ENCODE results near the gene SLCO3A1.

SLCO3A1 gene

DNA sequence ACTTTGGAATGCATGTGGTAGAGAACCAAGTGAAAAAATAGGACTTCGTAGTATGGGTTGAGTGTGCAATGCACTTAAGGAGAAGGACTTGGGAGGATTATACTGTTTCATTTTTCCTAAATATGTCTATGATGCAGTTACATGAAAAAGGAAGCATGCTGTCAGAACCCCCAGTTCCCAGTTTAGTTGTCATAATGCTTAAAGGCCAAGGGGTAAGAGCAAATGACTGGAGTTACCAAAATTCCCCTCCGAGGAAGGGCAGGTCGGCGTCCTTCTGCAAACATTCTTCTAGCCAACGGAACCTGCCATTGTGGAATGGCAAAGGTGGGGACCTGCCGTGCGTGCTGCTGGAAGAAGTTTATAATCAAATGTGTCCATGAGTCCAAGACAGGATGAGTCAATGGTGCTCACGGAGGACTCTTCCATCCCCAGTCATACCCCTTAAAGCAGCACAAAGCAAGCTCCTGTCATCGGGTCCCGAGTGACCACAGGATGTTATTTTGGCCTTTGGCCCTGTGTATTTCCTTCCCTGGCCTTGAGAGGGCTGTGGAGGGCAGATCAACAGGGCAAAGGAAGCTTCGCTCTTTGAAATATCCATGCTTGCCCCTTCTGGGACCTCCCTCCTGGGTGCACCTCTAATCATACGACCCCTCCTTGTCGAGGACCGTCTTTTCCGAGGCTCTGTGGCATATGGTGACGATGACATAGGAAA lies 93.2 kb downstream of the SLCO3A1 start:
- Histone ChIP-seq H3K9me3 (no peaks in the 10 kb centered on the region), H3K4me1 (ENCODE audit: control insufficient read depth in 1 of 2, insufficient read depth in 1 of 2, low read depth in 1 of 2, low read length in 1 of 2) (peaks cover 71 to 93% of the 10 kb centered on the region in 2 experiments), H3K27ac (peak overlapping the region; percentile 91), H3K27me3 (no peaks in the 10 kb centered on the region), H3K4me3 (ENCODE audit: low read depth in 1 of 2, low read length in 1 of 2) (peak overlapping the region; percentile 23 to 59), H3K36me3 (no peaks in the 10 kb centered on the region)
- TF ChIP-seq, protein P1, sequence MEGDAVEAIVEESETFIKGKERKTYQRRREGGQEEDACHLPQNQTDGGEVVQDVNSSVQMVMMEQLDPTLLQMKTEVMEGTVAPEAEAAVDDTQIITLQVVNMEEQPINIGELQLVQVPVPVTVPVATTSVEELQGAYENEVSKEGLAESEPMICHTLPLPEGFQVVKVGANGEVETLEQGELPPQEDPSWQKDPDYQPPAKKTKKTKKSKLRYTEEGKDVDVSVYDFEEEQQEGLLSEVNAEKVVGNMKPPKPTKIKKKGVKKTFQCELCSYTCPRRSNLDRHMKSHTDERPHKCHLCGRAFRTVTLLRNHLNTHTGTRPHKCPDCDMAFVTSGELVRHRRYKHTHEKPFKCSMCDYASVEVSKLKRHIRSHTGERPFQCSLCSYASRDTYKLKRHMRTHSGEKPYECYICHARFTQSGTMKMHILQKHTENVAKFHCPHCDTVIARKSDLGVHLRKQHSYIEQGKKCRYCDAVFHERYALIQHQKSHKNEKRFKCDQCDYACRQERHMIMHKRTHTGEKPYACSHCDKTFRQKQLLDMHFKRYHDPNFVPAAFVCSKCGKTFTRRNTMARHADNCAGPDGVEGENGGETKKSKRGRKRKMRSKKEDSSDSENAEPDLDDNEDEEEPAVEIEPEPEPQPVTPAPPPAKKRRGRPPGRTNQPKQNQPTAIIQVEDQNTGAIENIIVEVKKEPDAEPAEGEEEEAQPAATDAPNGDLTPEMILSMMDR (IDR thresholded peaks at IDR 0.05) = no peak

DNA sequence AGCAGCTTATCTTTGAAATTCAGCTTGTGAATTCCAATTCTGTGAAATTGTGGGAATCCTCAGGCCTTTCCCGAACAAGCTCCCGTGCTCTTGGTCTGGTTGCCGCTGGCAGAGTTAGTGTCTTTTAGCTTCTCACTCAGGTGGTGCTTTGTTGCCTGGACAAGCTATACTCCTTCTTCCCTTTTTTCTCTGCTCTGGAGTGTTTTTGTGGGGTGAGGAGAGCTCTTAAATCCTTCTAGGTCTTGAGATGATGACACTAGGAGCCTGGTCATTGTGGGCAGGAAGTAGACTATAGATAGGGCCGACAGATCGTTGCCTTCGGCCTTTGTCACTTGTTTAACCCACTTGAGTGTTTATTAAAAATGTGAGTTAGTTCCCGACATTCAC lies 93.8 kb downstream of the SLCO3A1 start:
- Histone ChIP-seq H3K9me3 (no peaks in the 10 kb centered on the region), H3K27me3 (no peaks in the 10 kb centered on the region), H3K36me3 (no peaks in the 10 kb centered on the region), H3K4me3 (ENCODE audit: low read depth in 1 of 2, low read length in 1 of 2) (peak overlapping the region; percentile 23 to 59), H3K27ac (peak overlapping the region; percentile 91), H3K4me1 (ENCODE audit: control insufficient read depth in 1 of 2, insufficient read depth in 1 of 2, low read depth in 1 of 2, low read length in 1 of 2) (peaks cover 69 to 93% of the 10 kb centered on the region in 2 experiments)
- TF ChIP-seq, protein P1 (IDR thresholded peaks at IDR 0.05) = no peak

DNA sequence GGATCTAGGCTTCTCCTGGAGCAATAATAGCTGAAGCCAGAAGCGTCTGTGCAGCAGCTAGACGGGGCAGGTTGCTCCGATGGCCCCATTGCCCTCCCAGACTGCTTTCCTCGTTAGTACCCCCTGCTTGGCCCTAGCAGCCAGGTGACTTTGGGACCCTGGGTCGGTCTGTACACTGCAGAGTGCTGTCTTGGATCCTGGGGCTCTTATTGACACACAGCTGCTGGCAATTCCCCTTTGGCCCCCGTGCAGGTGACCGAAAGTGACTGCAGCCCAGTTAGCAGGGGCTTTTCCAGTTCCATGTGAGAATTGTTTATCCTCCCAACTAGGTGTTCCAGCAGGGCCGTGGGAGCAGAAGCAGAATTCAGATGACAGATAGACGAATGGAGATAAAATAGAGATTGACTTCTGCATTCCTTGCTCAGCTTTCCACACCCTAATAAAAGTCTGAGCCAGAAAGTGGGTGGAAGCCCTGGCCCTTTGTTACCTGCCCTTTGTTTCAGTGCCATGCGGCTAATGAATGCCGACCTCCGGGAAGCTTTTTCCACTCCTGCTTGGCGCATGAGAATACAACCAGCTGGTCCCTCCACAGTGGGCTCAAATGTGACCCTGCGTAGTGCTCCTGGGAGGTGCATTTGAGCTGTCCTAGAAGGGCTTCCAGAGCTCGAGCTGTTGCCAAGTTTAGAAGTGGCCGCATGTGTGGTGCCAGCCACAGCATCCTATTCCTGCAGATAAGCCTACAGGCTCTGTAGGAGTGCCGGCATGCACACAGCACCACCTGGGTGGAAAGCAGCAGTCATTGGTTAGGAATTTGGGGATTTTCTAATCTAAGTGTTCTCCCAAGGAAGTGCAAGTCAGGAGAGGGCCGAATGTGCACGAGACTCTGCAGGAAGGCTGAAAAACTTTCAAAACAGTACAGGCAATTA lies 94.4 kb downstream of the SLCO3A1 start:
- Histone ChIP-seq H3K27me3 (no peaks in the 10 kb centered on the region), H3K9me3 (no peaks in the 10 kb centered on the region), H3K36me3 (no peaks in the 10 kb centered on the region), H3K4me1 (ENCODE audit: control insufficient read depth in 1 of 2, insufficient read depth in 1 of 2, low read depth in 1 of 2, low read length in 1 of 2) (peaks cover 62 to 89% of the 10 kb centered on the region in 2 experiments), H3K27ac (peak overlapping the region; percentile 91), H3K4me3 (ENCODE audit: low read depth in 1 of 2, low read length in 1 of 2) (peak overlapping the region; percentile 23 to 59)
- TF ChIP-seq, protein P1 (IDR thresholded peaks at IDR 0.05) = no peak

DNA sequence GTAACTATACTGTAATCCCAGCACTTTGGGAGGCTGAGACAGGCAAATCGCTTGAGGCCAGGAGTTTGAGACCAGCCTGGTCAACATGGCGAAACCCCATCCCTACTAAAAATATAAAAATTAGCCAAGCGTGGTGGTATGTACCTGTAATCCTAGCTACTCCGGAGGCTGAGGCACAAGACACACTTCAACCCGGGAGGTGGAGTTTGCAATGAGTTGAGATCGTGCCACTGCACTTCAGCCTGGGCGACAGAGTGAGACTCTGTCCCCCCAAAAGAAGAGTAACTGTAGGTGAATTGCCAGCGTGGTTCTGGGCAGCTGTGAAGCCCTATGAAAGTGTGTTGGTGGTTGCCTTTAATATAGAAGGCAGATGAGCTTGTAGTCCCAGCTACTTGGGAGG lies 95.9 kb downstream of the SLCO3A1 start:
- Histone ChIP-seq H3K4me3 (ENCODE audit: low read depth in 1 of 2, low read length in 1 of 2) (no peak overlapping the region), H3K9me3 (no peaks in the 10 kb centered on the region), H3K36me3 (no peaks in the 10 kb centered on the region), H3K4me1 (ENCODE audit: control insufficient read depth in 1 of 2, insufficient read depth in 1 of 2, low read depth in 1 of 2, low read length in 1 of 2) (peaks cover 53 to 80% of the 10 kb centered on the region in 2 experiments), H3K27me3 (no peaks in the 10 kb centered on the region), H3K27ac (peak overlapping the region; percentile 13)
- TF ChIP-seq, protein P1 (IDR thresholded peaks at IDR 0.05) = no peak

DNA sequence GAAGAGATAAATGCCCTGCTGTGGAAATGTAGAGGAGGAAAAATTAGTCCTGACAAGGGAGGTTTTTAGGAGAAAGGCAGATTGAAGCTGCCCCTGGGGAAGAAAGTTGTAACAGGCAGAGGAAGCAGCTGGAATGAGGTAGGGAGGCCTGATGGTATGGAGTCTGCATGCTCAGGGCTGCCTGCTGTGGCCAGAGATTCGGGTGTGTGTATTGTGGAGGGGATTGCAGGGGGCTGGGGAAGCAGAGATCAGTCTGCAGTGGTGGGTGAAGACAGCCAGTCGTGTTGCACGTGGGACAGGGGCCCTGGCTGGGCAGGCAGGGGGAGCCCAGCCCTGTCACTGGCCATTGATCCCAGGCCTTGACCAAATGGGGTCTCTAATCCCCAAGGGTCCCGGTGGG lies 96.5 kb downstream of the SLCO3A1 start:
- TF ChIP-seq, protein P1 (IDR thresholded peaks at IDR 0.05) = no peak
- Histone ChIP-seq H3K4me1 (ENCODE audit: control insufficient read depth in 1 of 2, insufficient read depth in 1 of 2, low read depth in 1 of 2, low read length in 1 of 2) (peaks cover 54 to 80% of the 10 kb centered on the region in 2 experiments), H3K36me3 (no peaks in the 10 kb centered on the region), H3K9me3 (no peaks in the 10 kb centered on the region), H3K27ac (peak overlapping the region; percentile 38), H3K4me3 (ENCODE audit: low read depth in 1 of 2, low read length in 1 of 2) (no peak overlapping the region), H3K27me3 (no peaks in the 10 kb centered on the region)
